Spinal cord (tissue), 10 donors: ENCODE data around the gene OR2T3. TPM values are rescaled to one million over a fixed set of nuclear protein-coding genes. Genes with fewer than 3 reads are reported as not detected.
"Not testable (repeated sequence)": the region's sequence is repeated elsewhere in the genome, so short reads cannot be mapped to it uniquely, and the experiment has no call there.

Experiments
- DNase-seq, 6 donors: peaks; one replicate each; pipeline versions ENCODE4 v3.0.0 to v3.0.0-alpha.2; 2013 to 2015; ENCODE audit warnings: low spot score in 6 of 6, low read depth in 4 of 6
- H3K27ac ChIP-seq: one replicate; pipeline ENCODE4 v1.5.1; 2013; ENCODE audit warnings: low read depth, low read length, control low read depth
- H3K27me3 ChIP-seq: one replicate; pipeline ENCODE4 v1.6.1; 2013; ENCODE audit warnings: low read length; ENCODE audit not compliant: control insufficient read depth, insufficient read depth
- H3K36me3 ChIP-seq: one replicate; pipeline ENCODE4 v1.6.1; 2013; ENCODE audit warnings: low read length; ENCODE audit not compliant: control insufficient read depth, insufficient read depth
- H3K4me1 ChIP-seq: one replicate; pipeline ENCODE4 v1.6.1; 2013; ENCODE audit warnings: low read length; ENCODE audit not compliant: control insufficient read depth, insufficient read depth
- H3K4me3 ChIP-seq: one replicate; pipeline ENCODE4 v1.5.1; 2013; ENCODE audit warnings: low read depth, low read length, control low read depth
- H3K9me3 ChIP-seq: one replicate; pipeline ENCODE4 v1.6.1; 2013; ENCODE audit warnings: low read length; ENCODE audit not compliant: control insufficient read depth, insufficient read depth
- WGBS: methylation state at CpG from one replicate; pipeline ENCODE4 v1.1.5; 2013; ENCODE audit warnings: missing lambda C conversion rate; ENCODE audit not compliant: insufficient coverage; 5-methylcytosine and 5-hydroxymethylcytosine counted together
- long read RNA-seq, 4 donors: transcript quantifications; one replicate each; lab custom pipeline, GENCODE V29; 2026
- polyA plus RNA-seq, 2 donors: library from polyadenylated mRNA; unstranded; fragments of 120-200 nt; gene quantifications; one replicate each; pipeline ENCODE4 v1.2.1, GENCODE V29; 2013; ENCODE audit not compliant: insufficient read length in 2 of 2
- total RNA-seq, 2 donors: library from RNA; depleted of rRNA in 1 of 2; stranded (reverse); fragments of 120-200 nt in 1 of 2; fragments of >200 nt in 1 of 2; gene quantifications; one replicate each; pipeline versions ENCODE4 v1.2.3 to v1.2.4, GENCODE V29; 2013 to 2014
- donor health status: healthy.

The OR2T3 gene
- not detected for total RNA-seq
- polyA plus RNA-seq: not detected
- long read RNA-seq, donor 1: 0 reads
- long read RNA-seq, donor 2: 0 reads
- long read RNA-seq, donor 3: 0 reads
- long read RNA-seq, donor 4: 0 reads

DNA sequence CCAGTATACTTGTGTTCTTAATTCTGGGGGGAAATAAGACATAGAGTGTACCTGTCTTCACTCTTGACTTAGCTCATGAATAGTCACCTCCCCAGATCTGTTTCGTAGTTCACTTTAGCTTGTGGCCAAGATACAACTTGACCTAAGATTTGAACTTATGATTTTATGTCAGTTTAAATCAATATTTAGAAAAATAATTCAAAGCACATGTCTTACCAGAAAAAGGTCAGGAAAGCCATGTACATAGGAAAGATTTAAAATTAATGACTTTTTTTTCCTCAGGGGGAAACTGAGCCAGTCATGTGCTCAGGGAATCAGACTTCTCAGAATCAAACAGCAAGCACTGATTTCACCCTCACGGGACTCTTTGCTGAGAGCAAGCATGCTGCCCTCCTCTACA is at the start of gene OR2T3:
OR2T3 (plus strand) TSS at position 301 of the 400 bp plus-strand sequence; CDS start at position 301, 0 bp downstream.
- H3K4me1 ChIP-seq, H3K27me3 ChIP-seq, H3K4me3 ChIP-seq, DNase-seq, H3K9me3 ChIP-seq, H3K36me3 ChIP-seq, H3K27ac ChIP-seq: not testable (repeated sequence)
- no CpG with 5 or more reads among the region's 2 CpGs for WGBS

GRCh38 chr1:248427526-248428191 is 45.5 kb upstream of the OR2T3 start:
- not testable (repeated sequence) for H3K27me3 ChIP-seq, H3K4me3 ChIP-seq, H3K27ac ChIP-seq, H3K9me3 ChIP-seq, H3K36me3 ChIP-seq, DNase-seq, H3K4me1 ChIP-seq
- 76% methylated on average over 2 of the region's 3 CpGs for WGBS

GRCh38 chr1:248428192-248428533 is 45.0 kb upstream of the OR2T3 start:
- WGBS: 75% methylated on average over 1 of the region's 3 CpGs
- DNase-seq, H3K36me3 ChIP-seq: not testable (repeated sequence)

DNA sequence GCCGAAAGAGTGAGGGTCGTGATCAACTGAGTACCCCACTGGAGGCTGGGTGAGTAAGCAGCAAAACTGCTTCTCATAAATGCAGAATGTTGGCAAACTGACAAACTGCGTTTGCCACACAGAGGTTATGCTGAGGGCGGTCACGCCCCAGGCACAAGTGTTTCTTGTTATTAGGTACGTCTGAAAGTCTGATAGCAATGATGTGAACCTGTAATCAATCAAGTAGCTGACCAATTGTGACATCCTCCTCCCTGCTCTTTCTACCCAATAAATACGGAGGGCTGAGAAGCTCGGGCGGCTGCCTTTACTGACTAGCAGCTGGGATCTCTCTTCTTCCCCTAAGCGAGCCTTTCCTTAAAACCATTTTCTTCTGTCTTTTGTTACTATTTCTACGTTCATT is 41.5 kb upstream of the OR2T3 start:
- DNase-seq, H3K36me3 ChIP-seq, H3K27me3 ChIP-seq, H3K4me3 ChIP-seq, H3K27ac ChIP-seq, H3K4me1 ChIP-seq, H3K9me3 ChIP-seq: not testable (repeated sequence)
- no CpG with 5 or more reads among the region's 11 CpGs for WGBS

More at GRCh38 chr1:248428192-248428533, 45.0 kb upstream of the OR2T3 start:
- H3K9me3 ChIP-seq, H3K27ac ChIP-seq, H3K4me1 ChIP-seq, H3K27me3 ChIP-seq, H3K4me3 ChIP-seq: not testable (repeated sequence)

GRCh38 chr1:248432201-248432600 is 41.0 kb upstream of the OR2T3 start:
- H3K27me3 ChIP-seq, DNase-seq, H3K4me3 ChIP-seq, H3K9me3 ChIP-seq, H3K36me3 ChIP-seq, H3K27ac ChIP-seq, H3K4me1 ChIP-seq: not testable (repeated sequence)
- 100% methylated on average over 1 of the region's 4 CpGs for WGBS

GRCh38 chr1:248433811-248434415 is 39.2 kb upstream of the OR2T3 start:
- not testable (repeated sequence) for H3K36me3 ChIP-seq, H3K4me1 ChIP-seq, H3K9me3 ChIP-seq, H3K27me3 ChIP-seq, H3K27ac ChIP-seq, DNase-seq, H3K4me3 ChIP-seq
- WGBS: 95% methylated on average over 8 of the region's 38 CpGs

GRCh38 chr1:248434913-248435312 is 38.2 kb upstream of the OR2T3 start:
- not testable (repeated sequence) for H3K4me1 ChIP-seq, H3K4me3 ChIP-seq, H3K9me3 ChIP-seq, H3K27me3 ChIP-seq, H3K36me3 ChIP-seq, DNase-seq, H3K27ac ChIP-seq
- no CpG with 5 or more reads among the region's 6 CpGs for WGBS

GRCh38 chr1:248436303-248436702 is 36.8 kb upstream of the OR2T3 start:
- H3K27ac ChIP-seq: not testable (repeated sequence)
- whole genome bisulfite sequencing: no CpG with 5 or more reads among the region's 3 CpGs

DNA sequence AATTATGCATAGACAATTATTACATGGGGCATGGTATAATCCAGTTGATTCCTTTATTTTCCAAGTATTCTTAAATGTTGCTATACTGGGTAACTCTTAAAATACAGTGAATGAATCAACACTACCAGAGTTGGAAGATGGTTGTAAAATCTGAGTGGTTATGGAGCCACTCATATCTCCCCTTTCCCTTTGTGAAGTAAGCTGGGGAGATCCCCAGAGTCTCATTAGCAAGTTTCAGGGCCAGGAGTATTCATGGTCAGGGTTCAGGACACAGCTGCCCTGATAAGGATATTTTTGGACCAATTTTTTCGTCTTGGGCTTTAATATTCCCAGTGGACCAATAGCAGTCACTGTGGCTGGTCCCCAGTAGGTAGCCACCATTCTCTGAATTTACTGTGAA is 34.5 kb upstream of the OR2T3 start:
- H3K4me3 ChIP-seq, DNase-seq, H3K27ac ChIP-seq, H3K36me3 ChIP-seq, H3K4me1 ChIP-seq, H3K27me3 ChIP-seq, H3K9me3 ChIP-seq: not testable (repeated sequence)
- no CpG with 5 or more reads among the region's 1 CpG for WGBS

More at GRCh38 chr1:248436303-248436702, 36.8 kb upstream of the OR2T3 start:
- not testable (repeated sequence) for H3K36me3 ChIP-seq, H3K4me3 ChIP-seq, H3K27me3 ChIP-seq, H3K9me3 ChIP-seq, DNase-seq, H3K4me1 ChIP-seq

GRCh38 chr1:248439283-248439682 is 33.9 kb upstream of the OR2T3 start:
- H3K4me1 ChIP-seq, H3K9me3 ChIP-seq, H3K27me3 ChIP-seq, H3K36me3 ChIP-seq, DNase-seq, H3K4me3 ChIP-seq, H3K27ac ChIP-seq: not testable (repeated sequence)
- 87% methylated on average over 3 of the region's 5 CpGs for WGBS
